Keratinocyte (primary cell): ENCODE measurements around the gene PRKCH.

Source experiments
- EZH2 ChIP-seq: IDR thresholded peaks from one replicate; pipeline ENCODE4 v1.6.1; 2012; ENCODE audit warnings: inconsistent platforms, mild to moderate bottlenecking, low read length, moderate library complexity
- TF ChIP-seq, protein P1 (sequence below), 3 experiments: IDR thresholded peaks in 1 of 3; conservative IDR thresholded peaks in 1 of 3; optimal IDR thresholded peaks in 1 of 3; 2 replicates in 2 of 3; 3 replicates in 1 of 3; pipeline versions ENCODE3 to v1.5.1; 2011; ENCODE audit warnings: low read length in 3 of 3, mild to moderate bottlenecking in 3 of 3, moderate library complexity in 2 of 3, control low read depth in 1 of 3, inconsistent platforms in 1 of 3; ENCODE audit not compliant: insufficient read depth in 2 of 3; ENCODE audit errors: extremely low read depth in 1 of 3

DNA sequence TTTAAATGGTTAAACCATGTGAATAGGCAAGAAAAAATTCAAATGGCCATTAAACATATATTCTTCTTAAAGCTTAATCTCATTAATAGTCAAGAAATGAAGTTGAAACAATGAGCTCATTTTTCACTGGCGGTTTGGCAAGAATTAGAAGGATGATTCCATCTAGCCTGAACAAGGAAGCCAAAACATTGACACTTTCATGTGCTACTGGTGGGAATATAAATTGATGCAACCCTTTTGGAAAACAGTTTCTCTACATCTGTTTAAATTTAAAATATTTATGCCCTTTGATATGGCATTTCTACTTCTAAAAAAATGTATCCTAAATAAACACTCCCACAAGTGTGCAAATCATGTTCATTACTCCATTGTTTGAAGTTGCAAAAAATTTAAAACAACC, 199.2 kb downstream of the PRKCH start:
- TF ChIP-seq, protein P1, sequence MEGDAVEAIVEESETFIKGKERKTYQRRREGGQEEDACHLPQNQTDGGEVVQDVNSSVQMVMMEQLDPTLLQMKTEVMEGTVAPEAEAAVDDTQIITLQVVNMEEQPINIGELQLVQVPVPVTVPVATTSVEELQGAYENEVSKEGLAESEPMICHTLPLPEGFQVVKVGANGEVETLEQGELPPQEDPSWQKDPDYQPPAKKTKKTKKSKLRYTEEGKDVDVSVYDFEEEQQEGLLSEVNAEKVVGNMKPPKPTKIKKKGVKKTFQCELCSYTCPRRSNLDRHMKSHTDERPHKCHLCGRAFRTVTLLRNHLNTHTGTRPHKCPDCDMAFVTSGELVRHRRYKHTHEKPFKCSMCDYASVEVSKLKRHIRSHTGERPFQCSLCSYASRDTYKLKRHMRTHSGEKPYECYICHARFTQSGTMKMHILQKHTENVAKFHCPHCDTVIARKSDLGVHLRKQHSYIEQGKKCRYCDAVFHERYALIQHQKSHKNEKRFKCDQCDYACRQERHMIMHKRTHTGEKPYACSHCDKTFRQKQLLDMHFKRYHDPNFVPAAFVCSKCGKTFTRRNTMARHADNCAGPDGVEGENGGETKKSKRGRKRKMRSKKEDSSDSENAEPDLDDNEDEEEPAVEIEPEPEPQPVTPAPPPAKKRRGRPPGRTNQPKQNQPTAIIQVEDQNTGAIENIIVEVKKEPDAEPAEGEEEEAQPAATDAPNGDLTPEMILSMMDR (optimal IDR thresholded peaks at IDR 0.05 in 1 of 3, IDR thresholded peaks at IDR 0.05 in 1 of 3, conservative IDR thresholded peaks at IDR 0.05 in 1 of 3; ENCODE audit: extremely low read depth in 1 of 3, insufficient read depth in 2 of 3, low read length in 3 of 3) = no peak
- no peak for TF ChIP-seq EZH2
